Measurements from ENCODE around the gene SLC1A5.
A peak's percentile ranks its signal among the peaks of the same experiment; 100 is the strongest.
"Not testable (repeated sequence)": the region's sequence is repeated elsewhere in the genome, so short reads cannot be mapped to it uniquely, and the experiment has no call there.

Gene SLC1A5

DNA sequence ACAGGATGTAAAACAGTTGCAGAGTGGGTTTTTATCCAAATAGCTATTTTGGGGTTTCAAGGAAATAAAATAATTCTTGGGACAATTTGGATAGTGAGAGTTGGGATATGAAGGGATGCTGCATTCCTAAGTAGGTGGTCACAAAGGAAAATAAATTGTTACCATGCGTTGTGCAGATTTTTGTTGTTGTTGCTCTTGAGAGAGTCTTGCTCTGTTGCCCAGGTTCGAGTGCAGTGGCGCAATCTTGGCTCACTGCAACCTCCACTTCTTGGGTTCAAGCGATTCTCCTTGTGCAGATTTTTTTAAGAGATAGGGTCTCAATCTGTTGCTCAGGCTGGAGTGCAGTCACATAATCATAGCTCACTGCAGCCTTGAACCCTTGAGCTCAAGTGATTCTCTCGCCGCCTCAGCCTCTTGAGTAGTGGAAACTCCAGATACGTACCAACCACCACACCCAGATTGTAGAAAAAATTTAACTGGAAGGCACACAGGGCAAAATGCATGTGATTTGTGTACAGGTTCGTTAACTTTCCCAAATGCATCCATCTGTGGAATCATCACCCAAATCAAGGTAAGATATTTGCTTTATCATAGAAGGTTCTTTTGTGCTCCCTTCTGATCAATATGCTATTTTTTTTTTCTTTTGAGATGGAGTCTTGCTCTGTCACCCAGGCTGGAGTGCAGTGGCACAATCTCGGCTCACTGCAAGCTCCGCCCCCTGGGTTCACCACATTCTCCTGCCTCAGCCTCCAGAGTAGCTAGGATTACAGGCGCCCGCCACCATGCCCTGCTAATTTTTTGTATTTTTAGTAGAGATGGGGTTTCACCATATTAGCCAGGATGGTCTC, 16.0 kb downstream of the SLC1A5 start:
- DNase-seq, result no peak

DNA sequence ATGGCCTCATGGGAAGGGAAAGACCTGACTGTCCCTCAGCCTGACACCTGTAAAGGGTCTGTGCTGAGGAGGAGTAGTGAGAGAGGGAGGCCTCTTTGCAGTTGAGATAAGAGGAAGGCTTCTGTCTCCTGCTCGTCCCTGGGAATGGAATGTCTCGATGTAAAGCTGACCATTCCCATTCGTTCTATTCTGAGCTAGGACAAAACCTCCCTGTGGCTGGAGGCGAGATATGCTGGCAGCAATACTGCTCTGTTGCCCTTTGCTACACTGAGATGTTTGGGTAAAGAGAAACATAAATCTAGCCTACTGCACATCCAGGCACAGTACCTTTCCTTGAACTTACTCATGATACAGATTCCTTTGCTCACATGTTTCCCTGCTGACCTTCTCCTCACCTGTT, 19.6 kb downstream of the SLC1A5 start:
- not testable (repeated sequence) for DNase-seq

DNA sequence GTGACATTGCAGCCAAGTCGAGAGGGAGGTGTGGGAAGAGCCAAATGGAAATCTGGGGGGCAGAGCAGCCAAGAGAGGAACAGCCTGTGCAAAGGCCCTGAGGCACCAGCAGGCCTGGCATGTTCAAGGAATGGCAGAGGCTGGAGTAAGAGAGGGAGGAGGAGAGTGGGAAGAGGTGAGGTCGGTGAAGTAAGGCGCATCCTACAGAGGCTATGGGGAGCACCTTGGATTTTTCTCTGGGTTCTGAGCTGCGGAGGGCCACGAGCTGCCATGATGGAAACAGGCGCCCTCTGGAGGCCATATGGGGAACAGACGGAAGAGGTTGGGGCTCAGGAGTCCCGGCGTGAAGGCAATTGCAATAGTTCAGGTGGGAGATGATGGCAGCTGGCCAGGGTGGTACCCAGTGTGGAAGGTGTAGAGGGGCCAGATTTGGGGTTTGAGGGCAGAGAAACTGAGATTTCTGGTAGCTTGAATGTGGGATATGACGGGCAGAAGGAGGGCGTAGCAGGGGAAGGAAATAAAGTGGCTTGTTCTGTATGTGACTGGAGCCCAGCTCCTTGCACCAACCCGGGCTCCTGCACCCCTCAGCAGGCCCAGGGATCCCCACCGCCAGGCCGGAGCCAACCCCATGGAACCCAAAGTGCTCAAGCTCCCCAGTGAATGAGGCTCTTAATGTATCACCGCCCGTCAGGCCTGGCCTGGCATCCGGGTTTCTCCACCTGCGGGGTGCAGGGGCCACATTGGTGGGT, 21.7 kb downstream of the SLC1A5 start:
- DNase-seq, result peak in 1 of 51 donors; percentile 10

DNA sequence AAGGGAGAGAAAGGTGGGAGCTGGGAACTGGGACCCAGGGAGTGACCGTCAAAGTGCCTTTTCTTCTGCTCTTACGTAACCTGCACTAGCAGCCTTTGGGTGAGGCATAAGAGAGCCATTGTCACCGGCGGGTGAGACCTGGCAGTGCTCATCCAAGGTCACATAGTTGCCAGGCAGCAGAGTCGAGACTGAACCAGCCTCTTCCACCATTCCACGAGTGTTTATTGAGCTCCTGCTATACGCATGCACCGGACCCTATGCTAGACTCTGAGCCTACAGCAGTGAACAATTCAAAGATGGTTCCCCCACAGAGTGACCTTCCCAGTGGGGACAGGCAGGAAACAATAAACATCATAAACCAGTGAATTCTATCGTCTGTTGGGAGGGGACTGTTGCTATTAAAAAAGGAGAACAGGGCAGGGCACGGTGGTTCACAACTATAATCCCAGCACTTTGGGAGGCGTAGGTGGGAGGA, 23.5 kb downstream of the SLC1A5 start:
- DNase-seq, result peak in 9 of 51 donors; percentile 21 to 64 (median 29)

DNA sequence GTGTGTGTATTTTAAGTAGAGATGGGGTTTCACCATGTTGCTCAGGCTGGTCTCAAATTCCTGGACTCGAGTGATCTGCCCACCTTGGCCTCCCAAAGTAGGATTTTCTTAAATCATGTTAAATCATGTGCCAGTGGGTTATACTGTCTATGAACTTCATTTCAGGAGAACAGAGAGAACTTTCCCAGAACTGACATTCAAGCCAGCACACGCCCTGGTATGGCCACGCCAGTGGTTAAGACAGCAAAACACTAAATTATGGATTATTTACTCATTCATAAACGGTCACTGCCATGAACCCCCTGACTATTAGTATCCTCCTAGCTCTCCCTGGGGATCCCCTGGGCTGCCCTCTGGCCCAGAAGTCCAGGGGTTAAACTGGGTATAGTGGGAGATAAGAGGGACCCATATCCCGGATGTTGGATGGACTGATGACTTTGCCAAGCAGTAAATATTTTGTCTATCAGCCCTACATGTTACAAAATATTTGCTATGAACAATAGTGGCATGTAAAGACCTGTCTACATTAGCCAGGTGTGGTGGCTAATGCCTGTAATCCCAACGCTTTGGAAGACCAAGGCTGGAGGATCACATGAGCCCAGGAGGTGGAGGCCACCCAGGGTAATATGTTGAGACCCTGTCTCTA, 26.0 kb downstream of the SLC1A5 start:
- DNase-seq, result no peak

DNA sequence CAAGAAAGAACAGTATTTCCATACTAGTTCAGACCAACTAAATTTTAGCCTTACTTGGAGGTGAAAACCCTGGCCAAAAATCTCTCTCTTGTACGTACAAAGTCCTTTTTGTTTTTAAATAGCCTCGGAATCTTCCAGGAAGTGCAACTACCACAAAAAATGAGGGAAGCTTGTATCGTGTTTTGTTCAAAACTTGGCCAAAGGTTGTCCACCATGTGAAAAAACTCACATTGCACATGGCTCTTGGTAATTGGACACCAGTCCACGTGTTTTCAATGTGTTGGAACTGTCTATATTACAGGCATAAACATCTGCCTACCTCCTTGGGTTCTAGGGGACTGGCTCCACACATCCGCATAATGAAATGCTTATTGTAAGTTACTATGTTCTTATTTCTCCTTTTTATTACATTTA, 27.0 kb downstream of the SLC1A5 start:
- no peak for DNase-seq

DNA sequence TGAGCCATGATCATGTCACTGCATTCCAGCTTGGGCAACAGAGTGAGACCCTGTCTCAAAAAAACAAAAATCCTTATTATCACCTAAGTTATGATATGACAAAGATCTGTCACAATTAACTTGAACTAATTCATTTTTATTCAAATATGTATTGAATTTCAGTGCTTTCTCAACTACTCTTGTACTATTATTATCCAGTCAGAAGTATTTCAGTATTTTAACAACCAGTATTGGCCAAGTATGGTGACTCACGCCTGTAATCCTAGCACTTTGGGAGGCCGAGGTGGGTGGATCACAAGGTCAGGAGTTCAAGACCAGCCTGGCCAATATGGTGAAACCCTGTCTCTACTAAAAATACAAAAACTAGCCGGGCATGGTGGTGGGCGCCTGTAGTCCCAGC, 27.5 kb downstream of the SLC1A5 start:
- DNase-seq, result not testable (repeated sequence)

DNA sequence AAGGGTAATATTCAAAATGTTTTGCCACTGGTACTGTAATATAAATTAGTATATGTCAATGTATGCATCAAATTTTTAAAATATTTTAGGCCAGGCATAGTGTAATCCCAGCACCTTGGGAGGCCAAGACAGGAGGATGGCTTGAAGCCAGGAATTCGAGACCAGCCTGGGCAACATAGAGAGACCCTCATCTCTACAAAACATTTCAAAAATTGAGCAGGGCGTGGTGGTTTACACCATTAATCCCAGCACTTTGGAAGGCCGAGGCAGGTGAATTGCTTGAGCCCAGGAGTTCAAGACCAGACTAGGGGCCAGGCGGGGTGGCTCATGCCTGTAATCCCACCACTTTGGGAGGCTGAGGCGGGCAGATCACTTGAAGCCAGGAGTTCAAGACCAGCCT, 28.0 kb downstream of the SLC1A5 start:
- no peak for DNase-seq

DNA sequence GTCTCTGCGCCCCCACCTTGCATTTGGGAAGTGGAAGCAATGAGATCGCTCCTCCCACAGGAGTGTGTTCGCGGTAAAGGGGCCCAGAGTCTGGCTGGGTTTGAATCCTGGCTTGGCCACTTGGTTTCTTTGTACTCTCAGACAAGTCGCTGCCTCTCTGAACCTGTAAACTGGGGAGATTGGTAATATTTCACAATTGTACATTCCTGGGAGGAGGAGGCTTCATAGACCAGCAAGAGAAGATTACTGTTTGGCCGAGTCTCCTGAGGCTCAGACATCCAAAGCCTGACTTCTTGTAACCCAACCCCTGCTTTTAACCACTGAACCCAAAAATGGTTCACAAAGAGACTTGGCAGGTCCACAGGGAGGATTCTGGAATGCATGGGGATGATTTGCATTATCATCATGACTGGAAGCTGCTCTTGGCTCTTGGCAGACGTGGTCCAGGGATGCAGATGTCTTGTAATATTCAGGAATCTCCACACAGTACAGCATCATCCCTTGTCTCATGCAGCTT, 28.5 kb downstream of the SLC1A5 start:
- DNase-seq, result no peak

DNA sequence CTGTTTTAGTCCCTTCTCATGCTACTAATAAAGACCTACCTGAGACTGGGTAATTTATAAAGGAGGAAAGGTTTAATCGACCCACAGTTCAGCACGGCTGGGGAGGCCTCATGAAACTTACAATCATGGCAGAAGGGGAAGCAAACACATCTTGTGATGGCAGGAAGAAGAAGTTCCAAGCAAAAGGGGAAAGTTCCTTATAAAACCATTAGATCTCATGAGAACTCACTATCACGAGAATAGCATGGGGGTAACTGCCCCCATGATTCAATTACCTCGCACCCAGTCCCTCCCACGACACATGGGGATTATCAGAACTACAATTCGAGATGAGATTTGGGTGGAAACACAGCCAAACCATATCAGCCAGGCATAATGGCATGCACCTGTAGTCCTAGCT, 29.2 kb downstream of the SLC1A5 start:
- DNase-seq, result no peak

DNA sequence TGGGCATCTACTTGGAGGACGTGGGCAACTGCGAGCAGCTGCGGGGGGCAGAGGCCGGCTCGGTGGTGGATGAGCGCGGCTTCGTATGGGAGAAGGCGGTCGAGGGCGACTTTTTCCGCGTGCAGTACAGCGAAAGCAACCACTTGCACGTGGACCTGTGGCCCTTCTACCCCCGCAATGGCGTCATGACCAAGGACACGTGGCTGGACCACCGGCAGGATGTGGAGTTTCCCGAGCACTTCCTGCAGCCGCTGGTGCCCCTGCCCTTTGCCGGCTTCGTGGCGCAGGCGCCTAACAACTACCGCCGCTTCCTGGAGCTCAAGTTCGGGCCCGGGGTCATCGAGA, 31.9 kb downstream of the SLC1A5 start:
- DNase-seq, result no peak

DNA sequence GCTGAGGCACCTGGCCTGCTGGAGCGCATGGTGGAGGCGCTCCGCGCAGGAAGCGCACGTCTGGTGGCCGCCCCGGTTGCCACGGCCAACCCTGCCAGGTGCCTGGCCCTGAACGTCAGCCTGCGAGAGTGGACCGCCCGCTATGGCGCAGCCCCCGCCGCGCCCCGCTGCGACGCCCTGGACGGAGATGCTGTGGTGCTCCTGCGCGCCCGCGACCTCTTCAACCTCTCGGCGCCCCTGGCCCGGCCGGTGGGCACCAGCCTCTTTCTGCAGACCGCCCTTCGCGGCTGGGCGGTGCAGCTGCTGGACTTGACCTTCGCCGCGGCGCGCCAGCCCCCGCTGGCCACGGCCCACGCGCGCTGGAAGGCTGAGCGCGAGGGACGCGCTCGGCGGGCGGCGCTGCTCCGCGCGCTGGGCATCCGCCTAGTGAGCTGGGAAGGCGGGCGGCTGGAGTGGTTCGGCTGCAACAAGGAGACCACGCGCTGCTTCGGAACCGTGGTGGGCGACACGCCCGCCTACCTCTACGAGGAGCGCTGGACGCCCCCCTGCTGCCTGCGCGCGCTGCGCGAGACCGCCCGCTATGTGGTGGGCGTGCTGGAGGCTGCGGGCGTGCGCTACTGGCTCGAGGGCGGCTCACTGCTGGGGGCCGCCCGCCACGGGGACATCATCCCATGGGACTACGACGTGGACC, 32.4 kb downstream of the SLC1A5 start:
- no peak for DNase-seq

DNA sequence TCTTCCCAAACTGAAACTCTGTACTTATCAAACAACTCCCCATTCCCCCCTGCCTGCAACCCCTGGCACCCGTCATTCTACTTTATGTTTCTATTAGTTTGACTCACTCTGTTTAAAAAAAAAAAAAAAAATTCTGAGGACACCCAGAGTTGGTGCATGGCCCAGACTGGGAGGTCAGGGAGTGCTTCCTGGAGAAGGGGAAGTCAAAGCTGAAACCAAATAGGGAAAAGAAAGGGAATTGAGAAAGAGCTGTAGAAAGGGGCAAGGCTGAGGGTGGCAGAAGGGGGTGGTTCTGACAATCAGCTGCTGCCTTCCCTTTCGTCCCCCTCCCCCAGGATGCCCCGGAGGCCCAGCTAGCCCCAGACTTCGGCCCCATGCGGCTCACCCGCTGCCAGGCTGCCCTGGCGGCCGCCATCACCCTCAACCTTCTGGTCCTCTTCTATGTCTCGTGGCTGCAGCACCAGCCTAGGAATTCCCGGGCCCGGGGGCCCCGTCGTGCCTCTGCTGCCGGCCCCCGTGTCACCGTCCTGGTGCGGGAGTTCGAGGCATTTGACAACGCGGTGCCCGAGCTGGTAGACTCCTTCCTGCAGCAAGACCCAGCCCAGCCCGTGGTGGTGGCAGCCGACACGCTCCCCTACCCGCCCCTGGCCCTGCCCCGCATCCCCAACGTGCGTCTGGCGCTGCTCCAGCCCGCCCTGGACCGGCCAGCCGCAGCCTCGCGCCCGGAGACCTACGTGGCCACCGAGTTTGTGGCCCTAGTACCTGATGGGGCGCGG, 33.1 kb downstream of the SLC1A5 start:
- no peak for DNase-seq

DNA sequence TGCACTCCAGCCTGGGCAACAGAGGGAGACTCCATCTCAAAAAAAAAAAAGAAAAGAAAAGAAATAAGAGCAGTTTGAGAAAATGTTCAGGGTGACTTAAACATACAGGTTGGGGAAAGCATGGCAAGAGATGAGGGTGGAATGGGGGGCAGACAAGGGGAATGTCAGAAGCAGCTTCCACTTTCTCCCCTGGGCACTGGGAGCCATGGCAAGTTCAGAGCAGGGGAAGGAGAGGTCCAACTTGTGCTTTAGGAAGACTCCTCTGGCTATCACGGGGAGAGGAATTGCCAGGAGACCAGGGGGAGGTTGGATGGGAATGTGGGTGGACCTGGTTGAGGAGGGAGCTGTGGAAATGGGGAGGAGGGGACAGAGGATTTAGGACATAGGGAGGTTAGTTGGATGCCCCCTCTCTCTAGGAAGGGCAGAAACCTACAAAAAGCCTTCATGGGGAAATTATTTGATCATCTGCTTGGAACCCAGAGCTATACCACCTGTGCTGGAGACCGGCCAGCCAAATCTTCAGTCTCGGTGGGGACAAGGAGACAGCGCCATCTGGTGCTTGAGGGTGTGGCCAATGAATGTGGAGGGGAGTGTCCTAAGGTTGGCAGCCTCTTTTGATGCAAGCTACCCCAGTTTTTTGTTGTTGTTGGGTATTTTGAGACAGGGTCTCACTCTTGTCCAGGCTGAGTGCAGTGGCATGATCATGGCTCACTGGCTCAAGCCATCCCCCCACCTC, 34.8 kb downstream of the SLC1A5 start:
- peak in 6 of 51 donors; percentile 6 to 37 (median 16) for DNase-seq

DNA sequence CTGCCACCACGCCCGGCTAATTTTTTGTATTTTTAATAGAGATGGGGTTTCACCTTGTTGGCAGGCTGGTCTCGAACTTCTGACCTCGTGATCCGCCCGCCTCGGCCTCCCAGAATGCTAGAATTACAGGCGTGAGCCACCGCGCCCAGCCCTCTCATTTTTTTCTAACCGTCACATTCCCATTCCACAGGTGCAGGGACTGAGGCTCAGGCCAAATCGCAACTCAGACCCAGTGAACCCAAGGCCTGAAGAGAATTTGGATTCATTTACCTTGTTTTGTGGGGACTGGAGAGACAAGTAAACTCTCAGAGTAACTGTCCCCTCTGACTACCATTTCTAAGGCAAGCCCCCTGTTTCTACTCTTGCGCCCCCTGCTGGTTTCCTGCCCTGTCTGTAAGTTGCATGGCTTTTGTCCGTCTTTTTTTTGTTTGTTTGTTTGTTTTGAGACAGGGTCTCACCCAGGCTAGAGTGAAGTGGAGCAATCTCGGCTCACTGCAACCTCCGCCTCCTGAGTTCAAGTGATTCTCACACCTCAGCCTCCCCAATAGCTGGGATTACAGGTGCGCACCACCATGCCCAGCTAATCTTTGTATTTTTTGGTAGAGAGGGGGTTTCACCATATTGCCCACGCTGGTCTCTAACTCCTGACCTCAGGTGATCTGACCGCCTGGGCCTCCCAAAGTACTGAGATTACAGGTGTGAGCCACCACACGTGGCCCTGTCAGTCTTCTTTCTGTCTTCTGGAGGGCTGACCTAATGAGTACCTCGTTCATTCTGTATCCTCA, 39.9 kb downstream of the SLC1A5 start:
- peak in 16 of 51 donors; percentile 4 to 48 (median 26) for DNase-seq

DNA sequence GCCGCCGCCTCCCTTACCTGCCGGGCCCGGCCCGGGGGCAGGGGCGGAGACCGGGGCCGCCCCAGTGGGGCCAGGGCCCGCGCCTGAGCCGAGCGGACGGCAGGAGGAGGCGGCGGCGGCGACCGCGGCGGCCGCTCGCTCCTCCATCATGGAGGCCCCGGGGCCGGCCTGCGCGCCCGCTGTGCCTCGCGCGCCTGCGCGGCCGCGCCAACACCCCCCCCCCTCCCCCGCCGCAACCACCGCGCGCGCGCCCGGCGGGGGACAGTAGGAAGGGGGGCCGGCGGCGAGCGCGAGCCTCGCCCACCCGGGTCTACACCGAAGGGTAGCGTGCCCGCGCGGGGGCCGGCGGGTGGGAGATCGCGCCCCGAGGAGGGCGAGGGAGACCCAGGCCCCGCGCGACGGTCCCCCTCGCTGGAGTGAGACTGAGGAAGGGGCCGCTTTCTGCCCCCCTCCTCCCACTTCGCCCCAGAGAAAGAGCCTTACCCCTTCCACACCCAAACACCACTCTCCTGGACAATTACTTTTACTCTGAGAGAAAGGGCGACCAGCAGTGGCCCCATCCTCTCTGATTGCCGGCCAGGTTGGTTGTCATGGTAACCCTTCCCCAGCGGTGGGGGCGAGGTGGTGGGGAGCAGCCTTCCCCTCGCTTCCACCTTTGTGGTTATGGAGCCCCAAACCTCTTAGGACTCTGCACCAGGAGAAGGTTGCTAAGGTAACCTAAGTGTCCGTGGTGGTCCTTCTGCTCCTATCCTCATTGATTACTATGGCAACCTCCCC, 41.9 kb downstream of the SLC1A5 start, which contains the start of gene STRN4:
TSS of gene STRN4 (minus strand) at position 170 of the 777 bp plus-strand sequence. CDS start at position 150, 20 bp downstream.
- DNase-seq, result peak in 34 of 51 donors; percentile 8 to 75 (median 40)

DNA sequence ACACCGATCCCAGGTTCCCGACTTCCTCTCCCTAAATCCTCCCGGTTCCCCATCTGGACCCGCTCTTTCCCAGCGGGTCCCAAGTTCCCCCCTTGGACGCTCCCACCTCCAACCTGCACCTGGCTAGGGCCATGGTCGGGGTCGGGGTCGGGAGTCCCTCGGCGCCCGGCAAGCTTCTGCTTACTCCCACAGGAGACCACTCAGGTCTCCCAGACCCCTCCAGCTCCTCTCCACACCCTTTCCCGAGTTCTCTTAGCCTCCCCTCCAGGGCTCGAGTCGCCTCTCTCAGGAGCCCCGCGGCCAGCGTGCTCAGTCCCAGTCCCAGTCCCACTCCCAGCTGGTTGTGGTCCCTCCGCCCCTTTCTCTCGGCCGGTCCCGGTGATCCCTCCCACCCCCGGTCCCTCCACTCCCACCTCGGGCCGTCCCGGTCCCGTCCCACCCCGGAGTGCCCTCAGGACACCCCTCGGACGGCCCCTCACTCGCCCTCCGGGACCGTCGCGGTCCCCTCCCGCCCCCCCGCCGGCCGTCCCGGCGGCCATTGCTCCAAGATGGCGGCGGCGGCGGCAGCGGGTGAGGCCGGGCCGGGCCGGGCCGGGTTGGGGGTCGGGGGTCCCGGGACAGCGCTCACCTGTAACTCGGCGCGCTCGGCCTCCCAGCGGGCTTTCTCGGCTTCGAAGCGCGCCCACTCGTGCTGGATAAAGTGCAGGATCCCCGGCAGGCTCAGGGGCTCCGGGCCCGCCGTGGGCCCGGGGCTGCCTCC, 42.7 kb downstream of the SLC1A5 start, which contains the start of gene FKRP:
TSS of gene FKRP (plus strand) at position 537 of the 760 bp plus-strand sequence. CDS start 9,394 bp downstream, outside the sequence.
- DNase-seq, result peak in 20 of 51 donors; percentile 18 to 66 (median 40)
